ENCODE results near the gene ASB6.
A peak's percentile ranks its signal among the peaks of the same experiment; 100 is the strongest.
"Not testable (repeated sequence)": the region's sequence is repeated elsewhere in the genome, so short reads cannot be mapped to it uniquely, and the experiment has no call there.

ASB6 gene

DNA sequence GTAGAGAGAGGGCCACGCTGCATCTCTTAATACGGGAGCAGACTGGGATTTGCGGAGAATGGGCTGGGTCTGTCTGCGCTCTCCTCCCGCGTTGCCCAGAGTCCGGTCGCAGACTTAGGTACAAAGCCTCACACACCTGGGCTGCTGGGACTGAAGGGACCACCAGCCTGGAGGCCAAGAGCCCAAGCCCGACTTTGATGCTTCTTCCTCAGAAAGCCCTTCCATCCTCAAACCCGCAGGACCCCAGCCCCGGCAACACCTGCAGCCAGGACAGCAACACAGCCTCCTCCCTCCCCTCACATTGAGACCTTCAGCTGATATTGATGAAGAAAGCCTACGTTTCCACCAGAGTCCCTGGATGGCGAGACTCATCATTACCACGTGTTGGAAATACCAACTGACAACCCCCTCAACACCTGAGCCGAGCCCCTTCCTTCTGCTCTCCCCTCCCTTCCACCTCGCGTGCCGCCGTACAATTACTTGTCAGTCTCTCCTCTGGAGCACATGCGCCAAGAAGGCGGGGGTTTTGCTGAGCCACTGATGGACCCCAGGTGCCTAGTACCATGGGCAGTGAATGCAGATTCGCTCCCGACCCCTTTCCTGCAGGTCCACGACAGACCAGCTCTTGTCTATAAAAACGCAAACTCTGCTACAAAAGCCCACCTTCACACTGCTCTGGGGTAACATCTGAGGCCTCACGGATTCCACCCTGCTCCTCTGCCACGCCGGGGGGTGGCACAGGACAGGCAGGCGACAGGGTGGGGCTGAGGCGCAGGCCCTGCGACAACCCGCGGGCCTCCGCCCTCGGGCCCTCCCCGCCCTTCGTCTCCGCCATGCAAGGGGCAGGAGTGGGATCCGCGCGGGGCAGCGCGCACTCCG is 841 bp downstream of the ASB6 start:
- DNase-seq, result peak; percentile 46

- peak; percentile 90 for DNase-seq
Measured at GRCh38 chr9:129640086-129640870, 1.7 kb downstream of the ASB6 start.

- DNase-seq, result no peak
Measured at GRCh38 chr9:129639756-129640085, 2.2 kb downstream of the ASB6 start.

GRCh38 chr9:129639034-129639630 is 2.8 kb downstream of the ASB6 start:
- no peak for DNase-seq

DNA sequence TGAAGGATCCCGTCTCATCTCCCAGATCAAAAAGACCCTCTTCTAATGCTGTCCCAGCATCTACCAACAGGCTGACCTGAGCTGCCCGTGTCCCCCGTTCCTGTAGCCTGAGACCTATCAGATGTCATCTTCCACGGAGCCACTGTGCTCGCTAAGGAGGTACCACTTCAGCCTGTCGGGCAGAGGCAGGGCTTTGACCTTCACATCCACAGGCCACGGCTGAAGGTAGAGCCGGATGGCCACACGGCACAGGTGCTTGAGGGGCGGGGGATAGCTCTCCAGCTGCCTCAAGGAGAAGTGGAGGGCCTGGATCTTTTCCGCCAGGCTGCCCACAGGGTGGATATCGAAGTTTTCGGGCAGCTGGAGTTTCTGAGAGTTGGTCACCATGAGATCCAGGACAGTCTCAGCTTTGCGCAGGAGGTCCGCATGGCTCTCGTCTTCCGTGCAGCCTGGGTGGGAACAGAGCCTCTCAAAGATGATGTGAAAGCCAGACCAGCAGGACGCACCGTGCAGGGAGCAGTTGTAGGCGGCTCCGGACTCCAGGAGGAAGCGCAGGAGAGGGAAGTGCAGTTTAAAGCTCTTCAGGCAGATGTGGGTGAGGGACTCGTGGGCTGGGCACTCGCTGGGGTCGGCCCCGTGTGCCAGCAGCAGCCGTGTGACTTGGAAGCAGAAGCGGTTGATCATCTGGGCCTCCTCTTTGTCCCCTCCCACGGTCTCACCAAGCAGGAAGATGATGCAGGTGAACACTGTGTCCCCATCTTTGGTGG is 4.1 kb downstream of the ASB6 start:
- no peak for DNase-seq

GRCh38 chr9:129637102-129637501 is 4.8 kb downstream of the ASB6 start:
- DNase-seq, result no peak

GRCh38 chr9:129636343-129636742 is 5.6 kb downstream of the ASB6 start:
- not testable (repeated sequence) for DNase-seq

DNA sequence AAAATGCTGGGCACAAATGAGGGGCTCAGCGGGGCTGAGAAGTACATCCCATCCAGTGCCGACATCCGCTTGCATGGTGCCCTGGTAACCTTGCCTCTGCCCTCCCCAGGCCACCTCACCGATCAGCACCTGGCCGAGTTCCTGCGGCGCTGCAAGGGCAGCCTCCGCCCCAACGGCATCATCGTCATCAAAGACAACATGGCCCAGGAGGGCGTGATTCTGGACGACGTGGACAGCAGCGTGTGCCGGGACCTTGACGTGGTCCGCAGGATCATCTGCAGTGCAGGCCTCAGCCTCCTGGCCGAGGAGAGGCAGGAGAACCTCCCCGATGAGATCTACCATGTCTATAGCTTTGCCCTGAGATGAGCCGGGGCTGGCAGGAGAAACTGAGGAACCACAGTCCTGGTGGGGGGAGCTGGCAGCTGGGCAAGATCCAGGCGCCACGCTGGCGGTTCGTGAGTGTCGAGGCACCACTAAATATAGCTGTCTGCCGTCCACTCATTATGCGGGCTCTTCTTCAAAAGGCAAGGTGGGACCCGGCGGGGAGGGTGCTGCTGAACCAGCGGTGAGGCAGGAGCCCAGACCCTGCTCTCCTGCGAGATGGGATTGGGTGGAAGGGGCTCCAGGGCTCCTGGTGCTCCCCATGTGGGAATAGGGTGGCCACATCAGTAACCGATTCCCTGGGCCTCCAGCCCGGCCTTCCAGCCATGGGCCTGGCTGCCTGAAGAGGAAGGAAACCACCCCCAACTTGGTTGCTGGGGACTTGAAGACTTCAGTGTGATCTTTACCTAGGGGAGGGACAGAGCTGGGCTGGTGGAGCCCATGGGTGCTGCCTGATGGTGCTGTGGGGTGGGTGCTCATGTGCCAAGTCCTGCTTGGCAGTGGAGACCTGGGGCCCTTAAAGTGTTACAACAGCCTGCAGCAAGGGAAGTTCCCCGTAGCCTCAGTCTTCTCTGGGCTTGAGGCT is 6.6 kb downstream of the ASB6 start:
- no peak for DNase-seq

GRCh38 chr9:129633848-129634247 is 8.1 kb downstream of the ASB6 start:
- no peak for DNase-seq

- DNase-seq, result no peak
Measured at GRCh38 chr9:129633207-129633606, 8.7 kb downstream of the ASB6 start.

DNA sequence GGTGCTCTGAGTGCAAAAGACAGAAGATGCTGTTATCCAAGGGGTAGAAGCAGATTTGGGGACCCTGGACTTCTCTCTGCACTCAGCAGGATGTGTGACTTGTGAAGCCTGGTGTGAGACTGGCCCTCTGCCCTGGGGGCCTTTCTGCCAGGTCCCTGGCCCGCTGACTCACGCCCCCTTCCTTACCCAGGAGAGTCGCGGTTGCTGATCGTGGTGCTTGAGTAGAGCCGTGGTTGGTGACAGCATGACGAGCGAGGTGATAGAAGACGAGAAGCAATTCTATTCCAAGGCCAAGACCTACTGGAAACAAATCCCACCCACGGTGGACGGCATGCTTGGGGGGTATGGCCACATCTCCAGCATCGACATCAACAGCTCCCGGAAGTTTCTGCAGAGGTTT is 9.5 kb downstream of the ASB6 start:
- no peak for DNase-seq

DNA sequence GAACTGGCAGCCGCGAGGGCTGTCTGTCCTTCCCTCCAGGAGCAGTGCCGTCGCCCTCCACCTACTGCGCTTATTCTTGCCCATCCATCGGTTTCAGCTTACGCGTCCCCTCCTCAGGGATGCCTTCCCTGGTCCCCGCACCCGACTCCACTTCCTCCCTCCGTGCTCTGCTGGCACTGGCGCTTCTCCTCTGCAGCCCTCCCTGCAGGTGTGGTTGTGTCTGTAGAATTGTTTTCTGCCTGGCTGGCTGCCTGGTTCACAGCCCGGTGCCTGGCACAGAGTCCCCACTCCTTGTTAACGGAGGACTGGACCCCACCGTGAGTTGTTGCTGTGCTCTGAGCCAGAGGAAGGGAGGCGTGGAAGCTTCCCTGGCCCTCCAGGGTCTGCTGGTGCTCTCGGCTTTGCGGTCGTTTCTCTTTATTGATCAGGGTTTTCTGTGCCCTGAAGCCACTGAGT is 10.2 kb downstream of the ASB6 start:
- DNase-seq, result no peak

DNA sequence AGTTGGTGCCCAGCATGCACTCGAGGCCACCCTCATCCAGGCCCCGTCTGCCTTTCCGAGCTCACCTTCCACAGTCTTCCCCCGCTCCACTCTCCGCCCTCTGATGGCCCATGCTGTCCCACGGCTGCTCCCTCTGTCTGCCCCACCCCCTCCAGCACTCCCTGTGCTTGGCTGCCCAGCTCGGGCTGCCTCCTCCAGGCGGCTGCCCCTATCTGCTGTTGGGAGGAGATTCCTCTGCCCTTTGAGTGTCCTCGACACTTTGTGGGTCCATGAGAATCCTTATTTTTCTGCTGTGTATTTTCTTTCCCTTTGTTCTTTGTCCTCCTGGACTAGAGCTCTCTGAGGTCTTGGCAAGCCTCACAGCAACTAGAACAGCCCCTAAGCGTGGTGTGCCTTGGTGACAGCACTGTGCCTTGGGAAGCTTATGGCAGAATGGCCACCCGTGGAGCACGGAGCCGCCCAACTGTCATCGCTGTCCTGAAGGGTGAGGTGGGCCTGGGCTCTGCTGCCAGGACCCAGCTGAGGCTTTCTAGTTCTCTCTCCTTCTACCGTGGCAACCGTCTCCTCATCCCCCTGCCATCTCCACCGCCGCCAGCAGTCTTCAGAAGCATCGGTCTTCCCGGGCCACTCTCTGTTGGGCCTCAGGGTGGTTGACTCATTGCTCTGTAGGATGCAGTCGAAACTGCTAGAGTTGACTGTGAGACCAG is 10.8 kb downstream of the ASB6 start:
- no peak for DNase-seq

DNA sequence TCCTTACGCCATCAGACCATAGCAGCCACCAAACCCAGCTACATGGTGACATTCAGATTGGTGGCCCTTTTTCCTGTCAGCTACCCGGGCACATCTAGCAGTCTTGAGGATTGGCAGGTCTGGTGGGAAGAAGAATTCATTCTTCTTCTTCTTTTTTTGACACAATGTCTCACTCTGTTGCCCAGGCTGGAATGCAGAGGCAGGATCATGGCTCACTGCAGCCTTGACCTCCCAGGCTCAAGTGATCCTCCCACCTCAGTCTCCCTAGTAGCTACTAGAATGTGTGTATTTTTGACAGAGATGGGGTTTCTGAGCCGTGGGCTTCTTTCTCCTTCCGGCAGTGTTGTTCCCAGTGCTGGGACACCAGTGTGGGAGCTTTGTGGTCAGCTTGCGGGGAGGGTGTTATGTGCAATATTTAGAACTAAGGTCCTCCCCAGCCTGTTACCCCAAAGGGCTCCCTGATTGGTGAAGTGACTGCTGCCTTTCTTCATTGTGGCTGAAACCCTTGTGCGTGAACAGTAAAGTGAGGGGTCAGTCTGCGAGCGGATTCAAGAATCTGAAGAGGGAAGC is 12.6 kb downstream of the ASB6 start:
- no peak for DNase-seq

DNA sequence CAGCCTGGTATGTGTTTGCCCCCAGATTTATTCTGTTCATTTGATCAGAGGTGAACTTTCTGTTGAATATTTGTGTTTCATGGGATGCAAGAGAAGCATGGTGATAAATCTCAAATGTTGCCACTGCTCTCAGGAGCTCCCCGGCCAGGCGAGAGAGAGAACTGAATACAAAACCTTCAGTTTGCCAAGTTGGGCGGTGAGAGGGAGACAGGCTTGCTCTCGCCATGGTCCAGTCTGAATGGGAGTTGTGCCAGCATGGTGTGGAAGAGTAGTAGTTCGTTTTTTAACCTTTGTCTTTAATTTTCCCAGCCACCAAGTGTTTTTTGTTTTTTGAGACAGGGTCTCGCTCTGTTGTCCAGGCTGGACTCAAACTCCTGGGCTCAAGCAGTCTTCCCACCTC is 13.2 kb downstream of the ASB6 start:
- no peak for DNase-seq

DNA sequence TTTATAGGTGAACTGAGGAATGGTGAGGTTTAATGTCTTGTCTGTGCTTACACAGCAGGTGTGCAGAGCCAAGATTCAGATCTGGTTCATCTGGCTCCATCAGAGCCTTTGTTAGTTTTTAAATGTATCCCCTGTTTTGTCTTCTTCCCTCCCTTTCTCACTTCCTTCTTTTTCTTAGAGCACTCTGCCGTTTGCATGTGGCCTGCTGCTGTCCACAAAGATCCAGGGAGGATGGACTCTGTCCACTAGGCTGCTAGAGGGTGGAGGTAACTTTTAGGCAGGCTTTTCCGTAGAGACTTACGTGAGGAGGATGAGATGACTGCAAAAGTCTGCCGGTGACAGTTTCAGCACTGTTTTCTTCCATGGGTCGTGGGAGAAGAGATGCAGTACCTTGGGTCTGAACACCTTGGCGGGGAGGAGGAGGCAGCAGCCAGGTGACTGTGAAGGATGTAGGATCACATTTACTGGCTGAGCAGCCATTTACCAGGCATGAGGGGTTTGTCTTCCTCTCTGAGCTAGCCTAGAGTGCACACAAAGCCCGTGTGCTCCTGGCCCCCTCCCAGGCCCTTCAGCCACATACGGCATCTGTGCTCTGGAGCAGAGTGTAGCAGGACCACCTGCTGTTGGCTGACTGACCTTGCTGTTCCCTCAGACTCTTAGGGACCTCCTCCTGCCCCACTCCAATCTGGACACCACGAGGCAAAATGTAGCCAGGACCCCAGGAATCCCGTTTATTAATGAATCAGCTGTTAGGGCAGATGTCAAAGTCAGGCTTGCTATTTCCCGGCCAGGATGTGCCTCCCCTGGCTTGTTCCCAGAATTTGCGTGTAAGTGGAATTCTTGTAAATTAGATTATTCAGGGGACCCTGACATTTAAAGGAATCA is 14.2 kb downstream of the ASB6 start:
- peak; percentile 28 for DNase-seq

DNA sequence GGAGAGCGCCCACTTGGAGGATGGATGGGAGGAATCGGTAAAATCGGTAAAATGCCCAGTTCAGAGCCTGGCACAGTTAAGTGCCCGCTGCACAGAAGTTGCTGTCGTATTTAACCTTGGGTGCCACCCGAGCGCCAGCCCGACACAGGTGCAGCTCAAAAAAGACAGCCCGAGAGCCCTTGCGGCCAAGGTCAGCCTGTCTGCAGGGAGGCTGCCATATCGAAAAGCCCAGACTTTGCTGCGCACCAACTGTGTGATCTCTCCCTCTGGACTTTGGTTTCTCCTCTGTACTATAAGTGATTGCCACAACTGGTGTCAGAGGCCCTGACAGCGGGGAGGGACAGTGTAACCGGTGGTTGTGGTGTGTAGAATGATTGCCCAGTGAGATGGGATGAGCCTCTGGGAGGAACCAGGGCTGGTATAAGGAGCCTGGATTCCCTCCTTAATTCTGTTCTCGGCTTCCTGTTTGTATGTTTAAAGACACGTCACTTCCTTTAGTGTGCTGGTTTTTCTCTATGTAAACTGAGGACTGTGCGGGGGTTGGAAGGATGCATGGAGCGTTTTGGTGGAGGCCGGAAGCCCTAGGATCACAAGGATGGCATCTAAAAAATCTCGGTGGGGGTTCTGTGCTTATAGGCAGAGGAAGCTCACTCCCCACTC is 15.2 kb downstream of the ASB6 start:
- DNase-seq, result peak; percentile 46

DNA sequence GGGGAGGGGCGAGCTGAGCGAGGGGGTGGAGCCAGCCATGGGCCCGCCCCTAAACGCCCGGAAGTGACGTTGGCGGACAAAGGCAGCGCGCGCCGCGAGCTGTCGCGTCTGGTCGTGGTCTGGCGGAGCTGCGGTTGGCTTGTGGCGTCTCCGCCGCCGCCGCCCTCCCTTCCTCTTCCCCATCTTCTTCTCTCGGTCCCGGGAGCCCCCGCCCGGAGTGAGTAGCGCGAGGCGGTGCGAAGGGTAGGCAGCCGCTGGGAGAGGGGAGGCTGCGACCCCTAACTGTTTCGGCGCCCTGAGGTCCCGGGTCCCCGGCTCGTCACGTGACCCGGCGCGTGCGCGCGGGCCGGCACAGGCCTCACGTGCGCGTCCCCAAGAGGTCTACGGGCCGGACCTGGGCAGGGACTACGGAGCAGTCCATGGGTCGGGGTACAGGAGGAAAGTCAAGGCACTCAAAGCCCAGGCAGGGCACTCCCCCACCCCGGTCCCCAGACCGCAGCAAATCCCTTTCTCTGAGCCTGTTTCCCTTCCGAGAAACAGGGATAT is 15.8 kb downstream of the ASB6 start, which contains the start of gene NTMT1:
TSS of gene NTMT1 (plus strand) at position 85 of the 546 bp plus-strand sequence. CDS start 6,541 bp downstream, outside the sequence.
- peak; percentile 90 for DNase-seq

DNA sequence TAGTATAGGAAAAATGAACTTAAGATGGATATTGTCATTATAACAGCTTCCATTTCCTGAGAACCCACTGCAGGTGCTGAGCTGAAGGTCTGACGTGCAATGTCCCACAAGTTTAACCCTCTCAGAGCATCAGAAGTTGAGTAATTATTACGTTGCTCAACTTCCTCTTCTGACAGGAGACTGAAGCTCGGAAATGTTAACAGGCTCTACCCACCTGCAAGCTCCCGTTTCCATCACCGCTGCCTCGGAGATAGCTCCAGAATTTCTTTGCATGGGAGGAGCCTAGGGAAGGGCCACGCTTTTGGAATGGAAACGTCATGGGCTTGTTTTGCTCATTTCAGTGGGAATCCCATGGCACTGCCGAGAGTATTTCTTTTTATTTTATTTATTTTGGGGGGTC is 17.0 kb downstream of the ASB6 start:
- DNase-seq, result peak; percentile 81
